Activated T-cell treated with anti-CD3 and anti-CD28 coated beads, Interleukin-2, amount 50 U/mL, for 24 hours (primary cell): ENCODE measurements around the gene ZNF217.
"Not testable (repeated sequence)": the region's sequence is repeated elsewhere in the genome, so short reads cannot be mapped to it uniquely, and the experiment has no call there.

Experiments used
- DNase-seq: peaks from one replicate; pipeline ENCODE4 v3.0.0-alpha.2; 2020
- H3K27ac Mint-ChIP-seq: 2 replicates; pipeline ENCODE4 v1.8.0; 2020; ENCODE audit warnings: mild to moderate bottlenecking, mixed read lengths
- H3K27me3 Mint-ChIP-seq: 2 replicates; pipeline ENCODE4 v1.8.0; 2020; ENCODE audit warnings: mixed read lengths
- H3K36me3 Mint-ChIP-seq: 2 replicates; pipeline ENCODE4 v1.8.0; 2020; ENCODE audit warnings: low read depth, mixed read lengths
- H3K4me1 Mint-ChIP-seq: 2 replicates; pipeline ENCODE4 v1.8.0; 2020; ENCODE audit warnings: low read depth, mixed read lengths
- H3K4me3 Mint-ChIP-seq: 2 replicates; pipeline ENCODE4 v1.8.0; 2020; ENCODE audit warnings: mild to moderate bottlenecking, moderate library complexity, mixed read lengths
- H3K9me3 Mint-ChIP-seq: 2 replicates; pipeline ENCODE4 v1.8.0; 2020; ENCODE audit warnings: mixed read lengths

The ZNF217 gene

DNA sequence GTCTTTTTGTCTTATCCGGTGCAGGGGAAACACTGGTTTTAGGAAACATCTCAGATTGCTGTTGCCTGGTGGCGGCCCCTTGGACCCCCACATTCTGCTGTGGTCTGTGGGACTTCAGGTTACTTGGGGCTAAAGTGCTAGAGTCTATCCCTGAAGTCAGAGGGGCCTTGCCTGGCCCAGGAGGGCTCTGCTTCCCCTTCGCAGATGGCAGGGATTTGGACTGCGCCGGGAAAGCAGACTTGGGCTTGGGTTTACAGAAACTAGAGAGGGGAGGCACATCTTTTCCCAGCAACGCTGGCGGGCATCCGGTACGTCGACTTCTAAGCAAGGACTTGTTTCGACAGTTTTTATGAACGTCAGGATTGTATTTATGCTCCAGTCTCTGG is 17.5 kb downstream of the ZNF217 start:
- H3K27ac Mint-ChIP-seq, result peak overlapping the region; percentile 94
- DNase-seq, result peak; percentile 25
- peaks cover 93% of the 10 kb centered on the region for H3K4me1 Mint-ChIP-seq
- H3K9me3 Mint-ChIP-seq, result no peaks in the 10 kb centered on the region
- H3K27me3 Mint-ChIP-seq, result no peaks in the 10 kb centered on the region
- H3K4me3 Mint-ChIP-seq, result no peak overlapping the region
- peaks cover 98% of the 10 kb centered on the region for H3K36me3 Mint-ChIP-seq

DNA sequence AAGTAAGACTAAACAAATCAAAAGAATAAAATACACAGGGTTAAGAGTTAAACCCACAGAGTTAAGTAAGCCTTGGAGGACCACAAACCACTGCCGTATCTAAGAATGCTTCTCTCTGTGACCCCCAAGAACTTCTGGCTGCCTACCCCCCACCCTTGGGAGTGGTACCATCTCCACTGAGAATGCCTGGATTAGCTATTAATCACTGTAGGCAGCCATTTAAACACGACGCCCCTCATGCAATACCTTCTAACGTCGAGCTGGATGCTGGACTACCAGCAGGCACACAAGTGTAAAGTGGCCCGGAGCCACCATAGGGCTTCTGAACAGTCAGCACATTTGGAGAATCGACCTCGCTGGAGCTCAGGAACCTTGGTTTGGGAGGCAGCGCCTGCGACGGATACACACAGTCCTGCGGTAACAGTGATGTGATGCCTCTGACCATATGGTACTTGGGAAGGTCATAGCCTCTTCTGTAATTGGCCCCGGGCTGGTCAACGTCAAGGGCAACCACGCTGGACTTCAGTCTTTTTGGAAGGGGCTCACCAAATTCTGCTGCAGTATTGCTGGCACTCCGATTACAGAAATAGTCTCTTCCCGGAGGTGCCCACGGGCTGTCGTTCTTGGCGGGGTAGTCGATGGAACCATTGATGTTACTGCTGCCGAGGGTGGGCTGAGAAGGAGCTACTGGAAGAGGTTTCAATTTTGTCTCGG is 18.0 kb downstream of the ZNF217 start:
- H3K4me3 Mint-ChIP-seq, result peak overlapping the region; percentile 10
- peak; percentile 28 for DNase-seq
- H3K27me3 Mint-ChIP-seq, result no peaks in the 10 kb centered on the region
- peak overlapping the region; percentile 94 for H3K27ac Mint-ChIP-seq
- H3K9me3 Mint-ChIP-seq, result no peaks in the 10 kb centered on the region
- peaks cover 98% of the 10 kb centered on the region for H3K36me3 Mint-ChIP-seq
- H3K4me1 Mint-ChIP-seq, result peaks cover 94% of the 10 kb centered on the region

DNA sequence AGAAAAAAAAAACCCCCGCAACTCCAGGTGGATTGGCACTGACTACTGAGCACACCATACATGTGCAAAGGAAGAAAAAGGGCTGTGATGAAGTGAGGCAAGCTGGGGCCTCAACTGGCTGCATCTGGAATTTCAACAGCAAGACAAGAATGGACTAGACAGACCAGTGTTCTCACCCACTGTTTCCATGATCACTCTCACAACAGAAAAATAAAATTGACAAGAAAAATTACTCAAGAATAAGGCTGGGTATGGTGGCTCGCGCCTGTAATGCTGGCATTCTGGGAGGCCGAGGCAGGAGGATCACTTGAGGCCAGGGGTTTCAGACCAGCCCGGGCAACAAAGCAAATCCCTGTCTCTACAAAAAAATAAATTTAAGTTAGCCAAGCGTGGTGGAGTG is 18.8 kb downstream of the ZNF217 start:
- Mint-ChIP-seq H3K4me1 (peaks cover 92% of the 10 kb centered on the region), H3K36me3 (peaks cover 97% of the 10 kb centered on the region), H3K27me3 (no peaks in the 10 kb centered on the region), H3K27ac (peak overlapping the region; percentile 94), H3K9me3 (no peaks in the 10 kb centered on the region), H3K4me3 (no peak overlapping the region)
- peak; percentile 12 for DNase-seq

DNA sequence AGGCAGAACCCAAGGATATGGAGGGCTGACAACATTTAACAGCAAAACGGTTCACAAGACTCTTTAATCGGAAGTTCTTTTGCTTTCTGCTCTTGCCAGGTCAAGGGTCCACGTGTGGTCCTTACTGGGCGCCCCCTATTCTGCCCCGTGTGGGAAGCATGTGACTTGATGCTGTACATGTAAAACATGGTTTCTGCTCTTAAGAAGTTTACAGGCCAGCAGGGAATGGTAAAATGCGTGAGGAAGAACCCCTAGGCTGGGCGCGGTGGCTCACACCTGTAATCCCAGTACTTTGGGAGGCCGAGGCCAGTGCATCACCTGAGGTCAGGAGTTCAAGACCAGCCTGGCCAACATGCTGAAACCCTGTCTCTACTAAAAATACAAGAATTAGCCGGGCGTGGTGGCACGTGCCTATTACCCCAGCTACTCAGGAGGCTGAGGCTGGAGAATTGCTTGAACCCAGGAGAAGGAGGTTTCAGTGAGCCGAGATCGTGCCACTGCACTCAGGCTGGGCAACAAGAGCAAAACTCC is 19.3 kb downstream of the ZNF217 start:
- no peaks in the 10 kb centered on the region for H3K9me3 Mint-ChIP-seq
- DNase-seq, result peak; percentile 26
- H3K36me3 Mint-ChIP-seq, result peaks cover 97% of the 10 kb centered on the region
- H3K4me3 Mint-ChIP-seq, result no peak overlapping the region
- H3K4me1 Mint-ChIP-seq, result peaks cover 91% of the 10 kb centered on the region
- peak overlapping the region; percentile 94 for H3K27ac Mint-ChIP-seq
- no peaks in the 10 kb centered on the region for H3K27me3 Mint-ChIP-seq

DNA sequence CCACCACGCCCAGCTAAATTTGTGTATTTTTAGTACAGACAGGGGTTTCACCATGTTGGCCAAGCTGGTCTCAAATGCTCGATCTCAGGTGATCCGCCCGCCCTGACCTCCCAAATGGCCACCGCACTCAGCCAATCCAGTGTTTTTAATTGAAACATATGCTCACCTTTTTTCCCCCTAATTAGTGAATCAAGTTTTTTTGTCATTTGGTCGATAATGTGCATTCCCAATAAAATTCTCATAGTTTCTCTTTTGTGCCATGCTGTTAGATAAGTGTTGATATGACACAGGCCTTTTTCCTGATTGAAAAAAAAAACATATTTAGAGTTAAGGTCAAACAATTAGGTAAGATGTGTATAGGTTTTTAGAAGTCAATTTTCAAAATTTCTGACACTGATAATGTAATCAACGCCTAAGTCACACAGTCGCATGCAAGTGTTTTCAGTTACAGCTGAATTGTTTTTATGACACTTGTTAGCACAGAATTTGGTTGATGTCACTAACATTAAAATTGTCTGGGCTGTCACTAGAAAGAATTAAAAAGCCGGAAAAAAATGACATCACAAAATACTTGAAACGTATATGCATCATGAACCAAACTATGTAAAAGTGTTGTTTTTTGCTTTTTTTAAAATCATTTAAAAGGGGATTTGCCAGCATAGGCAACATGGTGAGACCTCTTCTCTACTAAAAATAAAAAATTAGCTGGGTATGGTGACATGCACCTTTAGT is 21.9 kb downstream of the ZNF217 start:
- H3K36me3 Mint-ChIP-seq, result peaks cover 95% of the 10 kb centered on the region
- no peak overlapping the region for H3K4me3 Mint-ChIP-seq
- peak overlapping the region; percentile 79 for H3K27ac Mint-ChIP-seq
- no peak for DNase-seq
- H3K27me3 Mint-ChIP-seq, result no peaks in the 10 kb centered on the region
- H3K4me1 Mint-ChIP-seq, result peaks cover 77% of the 10 kb centered on the region
- no peaks in the 10 kb centered on the region for H3K9me3 Mint-ChIP-seq

DNA sequence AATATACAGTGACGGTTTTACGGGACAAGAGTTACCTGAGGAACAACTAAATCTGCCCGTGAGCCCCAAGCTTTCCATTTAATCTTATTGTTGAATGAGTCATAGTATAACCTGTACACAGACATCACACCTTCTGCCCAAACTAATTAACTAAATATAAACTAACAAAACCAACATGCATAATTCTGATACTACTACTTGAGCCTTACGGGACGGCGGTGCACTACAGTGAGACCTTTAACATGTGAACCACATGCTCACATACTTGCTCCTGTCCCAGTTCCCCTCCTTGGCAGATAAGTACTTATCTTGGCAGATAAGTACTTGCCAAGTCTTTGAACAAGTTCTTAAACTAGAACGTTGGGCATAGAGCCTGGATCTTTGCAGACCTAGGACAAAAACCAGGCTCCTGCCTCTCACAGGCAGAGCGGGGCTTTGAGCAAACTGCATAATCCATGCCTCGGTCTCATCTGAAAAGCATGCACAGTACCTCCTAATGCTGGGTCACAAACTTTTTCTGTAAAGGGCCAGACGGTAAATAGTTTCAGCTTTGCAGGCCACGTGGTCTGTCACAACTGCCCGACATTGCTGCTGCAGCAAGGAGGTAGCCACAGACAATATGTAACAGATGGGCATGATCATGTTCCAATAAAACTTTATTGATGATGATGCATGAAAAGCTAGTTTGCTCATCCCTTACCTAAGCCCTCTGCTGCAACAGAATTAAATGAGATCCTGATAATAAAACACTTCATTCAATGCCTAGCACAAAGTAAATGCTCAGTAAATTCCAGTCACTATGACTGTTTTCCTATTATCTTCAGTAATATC is 23.0 kb downstream of the ZNF217 start:
- DNase-seq, result no peak
- Mint-ChIP-seq H3K4me1 (peaks cover 67% of the 10 kb centered on the region), H3K27me3 (no peaks in the 10 kb centered on the region), H3K36me3 (peaks cover 94% of the 10 kb centered on the region), H3K9me3 (no peaks in the 10 kb centered on the region), H3K4me3 (no peak overlapping the region), H3K27ac (peak overlapping the region; percentile 58)

DNA sequence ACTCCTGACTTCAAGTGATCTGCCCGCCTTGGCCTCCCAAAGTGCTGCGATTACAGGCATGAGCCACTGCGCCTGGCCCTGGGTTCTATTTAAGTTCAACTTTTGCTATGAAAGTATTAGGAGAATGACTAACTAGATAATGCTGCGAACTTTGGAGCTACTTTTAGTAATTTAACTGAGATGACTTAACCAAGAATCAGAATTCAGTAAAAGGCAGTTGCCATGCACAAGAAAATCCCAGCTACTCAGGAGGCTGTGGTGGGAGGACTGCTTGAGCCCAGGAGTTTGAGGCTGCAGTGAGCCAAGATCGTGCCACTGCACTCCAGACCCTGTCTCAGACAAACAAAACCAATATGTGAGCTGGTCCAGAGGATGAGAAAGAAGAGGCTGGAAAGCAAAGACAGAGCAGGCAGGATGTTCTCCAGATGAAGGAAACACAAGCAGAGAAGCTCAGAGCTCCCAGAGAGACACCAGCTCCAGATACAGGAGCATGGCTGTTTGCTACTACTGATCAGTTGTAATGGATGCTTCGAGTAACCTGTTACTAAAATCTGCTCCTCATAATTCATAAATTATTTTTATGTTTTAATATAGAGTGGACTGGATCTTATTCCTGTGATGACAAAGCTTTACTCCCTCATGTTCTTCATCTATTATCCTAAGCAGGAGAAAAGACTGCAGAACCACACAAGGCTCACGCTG is 23.9 kb downstream of the ZNF217 start:
- peaks cover 94% of the 10 kb centered on the region for H3K36me3 Mint-ChIP-seq
- no peak overlapping the region for H3K4me3 Mint-ChIP-seq
- peaks cover 59% of the 10 kb centered on the region for H3K4me1 Mint-ChIP-seq
- peak overlapping the region; percentile 86 for H3K27ac Mint-ChIP-seq
- no peaks in the 10 kb centered on the region for H3K9me3 Mint-ChIP-seq
- H3K27me3 Mint-ChIP-seq, result no peaks in the 10 kb centered on the region
- peak; percentile 11 for DNase-seq

DNA sequence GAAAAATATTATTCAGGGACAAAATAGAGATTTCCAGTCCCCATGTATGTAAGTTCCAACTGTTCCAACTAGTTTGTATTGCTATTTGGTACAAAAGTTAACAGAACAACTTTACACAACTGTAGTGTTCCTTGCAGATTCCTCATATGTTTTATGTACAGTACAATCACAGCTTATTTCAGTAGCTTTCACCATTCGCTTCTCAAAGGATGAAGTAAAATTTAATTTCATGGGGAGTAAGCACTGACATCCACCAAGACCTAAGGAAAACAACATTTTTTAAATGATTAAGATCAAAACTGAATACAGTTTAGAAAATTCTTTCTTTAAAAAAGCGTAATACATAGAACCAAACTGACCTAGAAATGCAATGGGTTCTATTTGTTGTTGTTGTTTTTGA is 24.6 kb downstream of the ZNF217 start:
- H3K36me3 Mint-ChIP-seq, result peaks cover 88% of the 10 kb centered on the region
- H3K9me3 Mint-ChIP-seq, result no peaks in the 10 kb centered on the region
- no peak overlapping the region for H3K27ac Mint-ChIP-seq
- no peak for DNase-seq
- H3K4me3 Mint-ChIP-seq, result no peak overlapping the region
- peaks cover 53% of the 10 kb centered on the region for H3K4me1 Mint-ChIP-seq
- no peaks in the 10 kb centered on the region for H3K27me3 Mint-ChIP-seq

DNA sequence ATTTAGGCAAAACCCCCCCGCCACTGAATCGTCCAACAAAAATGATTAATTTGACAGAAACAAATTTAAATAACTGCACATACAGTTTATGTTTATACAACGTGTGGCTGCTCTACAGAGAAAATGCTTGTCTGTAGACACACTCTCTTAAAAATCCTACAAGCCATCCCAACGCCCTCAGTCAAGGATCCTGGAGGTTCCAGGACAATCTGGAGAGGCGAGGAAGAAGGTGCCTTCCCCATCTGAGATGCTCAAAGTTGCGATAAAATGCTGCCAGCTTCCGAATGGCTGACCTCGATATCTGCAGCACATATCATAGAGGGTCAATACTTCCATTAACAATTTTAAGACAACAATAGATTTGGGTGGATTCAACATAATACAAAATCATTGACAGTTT is 25.3 kb downstream of the ZNF217 start:
- Mint-ChIP-seq H3K27ac (peak overlapping the region; percentile 18), H3K4me1 (peaks cover 50% of the 10 kb centered on the region), H3K36me3 (peaks cover 85% of the 10 kb centered on the region), H3K4me3 (no peak overlapping the region), H3K27me3 (no peaks in the 10 kb centered on the region), H3K9me3 (no peaks in the 10 kb centered on the region)
- no peak for DNase-seq

DNA sequence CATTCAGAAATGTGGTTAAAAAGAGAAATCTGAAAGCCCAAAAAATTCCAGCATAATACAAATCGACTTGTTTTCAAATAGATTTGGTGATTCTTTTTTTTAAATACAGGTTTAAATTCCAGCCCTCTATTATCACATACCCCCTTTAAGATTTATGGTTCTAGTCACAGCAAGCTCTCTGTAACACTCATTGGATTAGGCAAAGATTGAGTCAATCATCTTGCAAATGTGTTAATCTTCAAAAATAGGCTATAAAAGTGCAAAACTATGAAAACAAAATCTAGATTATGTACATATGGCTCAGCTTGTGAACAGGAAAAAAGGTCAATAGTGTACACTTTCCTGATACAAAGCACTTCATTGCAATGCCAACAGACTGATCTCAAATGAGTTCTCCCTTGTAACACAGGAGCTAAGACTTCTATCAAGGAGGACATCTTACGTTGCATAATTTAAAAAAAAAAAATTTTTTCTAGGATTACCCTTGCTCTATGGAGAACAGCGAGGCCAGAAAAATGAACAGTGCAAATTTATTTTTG is 26.2 kb downstream of the ZNF217 start:
- Mint-ChIP-seq H3K27ac (peak overlapping the region; percentile 78), H3K9me3 (no peaks in the 10 kb centered on the region), H3K4me3 (no peak overlapping the region), H3K4me1 (peaks cover 42% of the 10 kb centered on the region), H3K27me3 (no peaks in the 10 kb centered on the region), H3K36me3 (peaks cover 78% of the 10 kb centered on the region)
- no peak for DNase-seq

DNA sequence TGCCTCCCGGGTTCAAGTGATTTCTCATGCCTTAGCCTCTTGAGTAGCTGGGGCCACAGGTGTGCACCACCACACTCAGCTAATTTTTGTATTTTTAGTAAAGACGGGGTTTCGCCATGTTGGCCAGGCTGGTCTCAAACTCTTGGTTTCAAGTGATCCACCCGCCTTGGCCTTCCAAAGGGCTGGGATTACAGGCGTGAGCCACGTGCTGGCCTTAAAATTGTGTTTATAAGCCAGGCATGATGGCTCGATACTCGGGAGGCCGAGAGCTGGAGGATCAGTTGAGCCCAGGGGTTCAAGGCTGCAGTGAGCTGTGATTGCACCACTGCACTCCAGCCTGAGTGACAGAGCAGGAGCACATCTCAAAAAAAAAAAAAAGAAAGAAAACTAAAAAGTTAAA is 27.0 kb downstream of the ZNF217 start:
- not testable (repeated sequence) for H3K27ac Mint-ChIP-seq, H3K9me3 Mint-ChIP-seq, H3K4me3 Mint-ChIP-seq, H3K27me3 Mint-ChIP-seq, DNase-seq
- H3K4me1 Mint-ChIP-seq, result peaks cover 34% of the 10 kb centered on the region
- peaks cover 70% of the 10 kb centered on the region for H3K36me3 Mint-ChIP-seq

DNA sequence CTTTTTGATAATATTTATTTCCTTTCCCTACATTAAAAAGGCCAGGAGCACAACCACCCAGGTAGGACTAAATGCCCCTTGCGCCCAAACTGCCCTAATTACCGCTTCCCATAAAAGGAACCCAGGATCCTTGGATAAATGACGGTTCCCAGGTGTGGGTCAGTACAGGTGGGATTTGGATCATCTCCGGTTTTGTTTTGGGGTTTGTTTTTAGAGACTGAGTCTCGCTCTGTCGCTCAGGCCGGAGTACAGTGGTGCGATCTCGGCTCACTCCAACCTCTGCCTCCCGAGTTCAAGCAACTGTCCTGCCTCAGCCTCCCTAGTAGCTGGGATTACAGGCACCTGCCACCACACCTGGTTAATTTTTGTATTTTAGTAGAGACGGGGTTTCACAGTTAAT is 28.4 kb downstream of the ZNF217 start:
- Mint-ChIP-seq H3K9me3 (no peaks in the 10 kb centered on the region), H3K27ac (peak overlapping the region; percentile 78), H3K27me3 (no peaks in the 10 kb centered on the region), H3K4me1 (peaks cover 22% of the 10 kb centered on the region), H3K4me3 (no peak overlapping the region), H3K36me3 (peaks cover 59% of the 10 kb centered on the region)
- no peak for DNase-seq

DNA sequence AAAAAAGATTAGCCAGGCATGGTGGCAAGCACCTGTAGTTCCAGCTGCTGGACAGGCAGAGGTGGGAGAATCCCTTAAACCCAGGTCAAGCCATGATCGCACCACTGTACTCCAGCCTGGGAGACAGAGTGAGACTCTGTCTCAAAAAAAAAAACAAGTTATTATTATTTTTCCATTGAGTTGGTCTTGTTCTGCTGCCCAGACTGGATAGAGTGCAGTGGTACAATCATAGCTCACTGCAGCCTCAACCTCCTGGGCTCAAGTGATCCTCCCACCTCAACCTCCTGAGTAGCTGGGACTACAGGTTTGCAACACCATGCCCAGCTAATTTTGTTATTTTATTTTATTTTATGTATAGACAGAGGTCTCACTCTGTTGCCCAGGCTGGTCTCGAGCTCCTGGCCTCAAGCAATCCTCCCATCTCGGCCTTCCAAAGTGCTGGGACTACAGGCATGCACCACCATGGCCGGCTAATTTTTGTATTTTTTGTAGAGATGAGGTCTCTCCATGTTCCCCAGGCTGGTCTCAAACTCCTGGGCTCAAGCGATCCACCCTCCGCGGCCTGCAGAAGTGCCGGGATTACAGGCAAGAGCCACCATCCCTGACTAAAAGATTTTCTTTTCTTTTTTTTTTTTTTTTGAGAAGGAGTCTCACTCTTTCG is 31.4 kb downstream of the ZNF217 start:
- not testable (repeated sequence) for H3K9me3 Mint-ChIP-seq, H3K27ac Mint-ChIP-seq, DNase-seq, H3K4me1 Mint-ChIP-seq, H3K27me3 Mint-ChIP-seq, H3K4me3 Mint-ChIP-seq
- H3K36me3 Mint-ChIP-seq, result peaks cover 43% of the 10 kb centered on the region
